Epithelial cell of esophagus (primary cell): ENCODE results near the gene ATG13.

ENCODE experiments used
- DNase-seq: peaks from one replicate; pipeline ENCODE4 v3.0.0; 2010; ENCODE audit warnings: low read depth
- H3K4me3 ChIP-seq: 2 replicates; pipeline ENCODE4 v1.5.1; 2011; ENCODE audit warnings: mild to moderate bottlenecking, low read length, control low read depth
- TF ChIP-seq, protein P1 (sequence below): IDR thresholded peaks from 2 replicates; pipeline ENCODE4 v1.5.1; 2011; ENCODE audit warnings: low read depth, mild to moderate bottlenecking, low read length, control low read depth, inconsistent platforms; ENCODE audit not compliant: insufficient read depth; ENCODE audit errors: missing control alignments

The ATG13 gene

DNA sequence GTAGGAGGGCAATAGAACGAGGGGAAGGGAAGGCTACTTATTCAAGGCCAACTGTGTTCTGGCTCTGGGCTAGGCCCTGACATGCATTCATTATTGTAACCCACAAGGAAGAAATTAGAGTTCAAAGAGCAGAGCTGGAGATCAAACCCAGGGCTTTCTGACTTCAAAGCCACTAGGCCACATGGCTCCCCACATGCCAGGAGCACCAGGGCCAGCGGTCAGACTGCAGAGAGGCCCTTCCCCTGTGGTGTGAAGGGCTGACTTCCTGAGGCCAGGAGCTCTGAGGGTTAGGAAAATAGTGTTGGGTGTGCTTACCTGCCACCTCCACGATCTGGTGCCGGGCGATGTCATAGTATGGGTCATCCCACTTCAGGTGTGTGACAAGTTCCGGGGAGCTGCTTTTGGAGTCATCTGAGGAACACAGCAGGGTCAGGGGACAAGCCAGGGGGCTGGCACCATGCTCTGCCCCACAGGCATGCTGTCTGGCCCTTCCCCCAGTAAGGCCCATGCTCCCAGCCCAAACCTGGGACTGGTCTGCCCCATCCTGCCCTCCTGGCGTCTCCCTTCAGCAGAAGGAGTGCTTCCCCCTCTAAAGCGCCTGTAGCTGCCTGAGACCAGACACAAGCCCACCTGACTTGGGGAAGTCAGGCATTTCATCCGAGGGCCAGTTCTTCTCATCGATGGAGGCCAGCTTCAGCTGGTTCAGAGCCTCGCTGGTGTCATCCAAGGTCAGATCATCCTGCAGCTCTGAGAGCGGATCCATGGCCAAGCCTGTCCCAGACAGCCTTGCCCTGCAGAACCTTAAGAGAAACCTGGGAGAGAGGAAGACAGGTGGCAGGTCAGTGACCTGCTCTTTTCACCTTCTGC lies 78.2 kb downstream of the ATG13 start:
- H3K4me3 ChIP-seq = no peak overlapping the region
- DNase-seq = no peak
- TF ChIP-seq, protein P1, sequence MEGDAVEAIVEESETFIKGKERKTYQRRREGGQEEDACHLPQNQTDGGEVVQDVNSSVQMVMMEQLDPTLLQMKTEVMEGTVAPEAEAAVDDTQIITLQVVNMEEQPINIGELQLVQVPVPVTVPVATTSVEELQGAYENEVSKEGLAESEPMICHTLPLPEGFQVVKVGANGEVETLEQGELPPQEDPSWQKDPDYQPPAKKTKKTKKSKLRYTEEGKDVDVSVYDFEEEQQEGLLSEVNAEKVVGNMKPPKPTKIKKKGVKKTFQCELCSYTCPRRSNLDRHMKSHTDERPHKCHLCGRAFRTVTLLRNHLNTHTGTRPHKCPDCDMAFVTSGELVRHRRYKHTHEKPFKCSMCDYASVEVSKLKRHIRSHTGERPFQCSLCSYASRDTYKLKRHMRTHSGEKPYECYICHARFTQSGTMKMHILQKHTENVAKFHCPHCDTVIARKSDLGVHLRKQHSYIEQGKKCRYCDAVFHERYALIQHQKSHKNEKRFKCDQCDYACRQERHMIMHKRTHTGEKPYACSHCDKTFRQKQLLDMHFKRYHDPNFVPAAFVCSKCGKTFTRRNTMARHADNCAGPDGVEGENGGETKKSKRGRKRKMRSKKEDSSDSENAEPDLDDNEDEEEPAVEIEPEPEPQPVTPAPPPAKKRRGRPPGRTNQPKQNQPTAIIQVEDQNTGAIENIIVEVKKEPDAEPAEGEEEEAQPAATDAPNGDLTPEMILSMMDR = no peak

DNA sequence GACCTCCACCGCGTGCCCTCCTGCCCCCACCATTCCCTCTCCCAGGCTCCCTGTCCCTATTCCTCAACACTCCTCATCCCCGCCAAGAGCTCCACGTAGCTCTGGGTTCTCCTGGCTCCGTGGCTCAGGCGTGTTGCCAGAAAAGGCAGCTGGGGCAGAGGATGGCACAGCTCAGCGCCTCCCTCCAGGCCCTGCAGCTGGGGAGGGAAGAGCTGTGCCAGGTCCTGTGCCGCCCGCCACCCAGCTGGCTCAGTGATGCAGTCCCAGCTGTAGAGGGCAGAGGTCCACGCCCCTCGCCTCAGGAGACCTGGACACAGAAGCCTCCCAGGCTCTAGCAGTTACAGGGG lies 78.8 kb downstream of the ATG13 start:
- TF ChIP-seq, protein P1 = no peak
- no peak overlapping the region for H3K4me3 ChIP-seq
- no peak for DNase-seq

DNA sequence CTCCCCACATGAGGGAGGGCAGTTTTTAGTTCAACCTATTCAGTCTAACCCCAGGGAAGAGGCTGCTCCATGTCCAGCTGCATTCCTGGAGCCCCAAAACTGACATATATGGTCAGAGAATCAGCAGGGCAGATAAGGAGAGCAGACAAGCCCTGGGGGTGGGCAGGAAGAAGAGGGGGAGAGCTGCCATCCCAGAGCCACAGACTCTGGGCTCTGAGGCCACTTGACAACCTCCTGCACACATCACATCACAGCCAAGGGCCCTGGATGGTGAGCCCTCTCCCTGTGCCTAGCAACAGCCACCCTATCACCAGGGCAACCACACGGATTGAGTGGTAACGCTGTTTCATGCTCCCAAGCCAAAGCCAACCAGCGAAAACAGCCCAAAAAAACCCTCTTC lies 80.0 kb downstream of the ATG13 start:
- TF ChIP-seq, protein P1 = no peak

DNA sequence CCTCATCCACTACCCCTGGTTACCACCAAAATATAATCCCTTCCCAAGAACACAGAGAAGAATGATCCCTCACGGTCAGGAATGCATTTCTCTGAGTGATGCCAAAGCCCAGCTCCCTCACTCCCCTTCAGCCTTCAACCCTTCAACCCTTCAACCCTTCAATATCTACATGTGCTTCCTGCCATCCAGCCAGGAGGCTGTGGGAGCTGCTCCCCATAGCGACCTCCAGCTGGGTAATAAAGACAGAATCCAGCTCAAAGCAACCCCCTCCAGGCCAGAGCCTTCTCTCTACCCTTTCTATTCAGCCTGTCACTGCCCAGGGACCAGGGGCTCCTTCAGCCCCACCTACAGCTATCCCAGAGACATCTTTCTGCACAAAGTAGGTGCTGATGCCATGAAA lies 80.4 kb downstream of the ATG13 start:
- no peak for DNase-seq
- no peak overlapping the region for H3K4me3 ChIP-seq
- TF ChIP-seq, protein P1 = no peak

More for the DNA sequence above, 80.0 kb downstream of the ATG13 start:
- DNase-seq = no peak
- no peak overlapping the region for H3K4me3 ChIP-seq

DNA sequence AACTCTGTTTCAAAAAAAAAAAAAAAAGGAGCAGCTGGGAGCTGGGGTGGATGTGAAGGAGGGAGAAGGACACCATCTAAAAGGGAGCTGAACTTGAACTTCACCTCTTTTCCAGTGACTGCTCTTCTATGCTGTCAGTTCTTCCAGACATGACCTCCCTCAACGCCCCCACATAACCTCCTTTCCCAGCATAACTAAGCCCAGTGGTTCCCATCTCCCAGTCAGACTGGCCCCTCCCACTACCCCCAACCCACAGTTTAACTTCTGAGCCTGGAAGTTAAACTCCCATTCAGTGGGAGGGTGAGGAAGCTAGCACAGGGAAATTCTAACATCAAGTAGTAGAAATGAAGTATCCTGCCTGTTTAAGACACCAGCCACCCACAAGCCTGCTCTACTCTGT lies 81.2 kb downstream of the ATG13 start:
- TF ChIP-seq, protein P1 = no peak
- no peak overlapping the region for H3K4me3 ChIP-seq
- no peak for DNase-seq

DNA sequence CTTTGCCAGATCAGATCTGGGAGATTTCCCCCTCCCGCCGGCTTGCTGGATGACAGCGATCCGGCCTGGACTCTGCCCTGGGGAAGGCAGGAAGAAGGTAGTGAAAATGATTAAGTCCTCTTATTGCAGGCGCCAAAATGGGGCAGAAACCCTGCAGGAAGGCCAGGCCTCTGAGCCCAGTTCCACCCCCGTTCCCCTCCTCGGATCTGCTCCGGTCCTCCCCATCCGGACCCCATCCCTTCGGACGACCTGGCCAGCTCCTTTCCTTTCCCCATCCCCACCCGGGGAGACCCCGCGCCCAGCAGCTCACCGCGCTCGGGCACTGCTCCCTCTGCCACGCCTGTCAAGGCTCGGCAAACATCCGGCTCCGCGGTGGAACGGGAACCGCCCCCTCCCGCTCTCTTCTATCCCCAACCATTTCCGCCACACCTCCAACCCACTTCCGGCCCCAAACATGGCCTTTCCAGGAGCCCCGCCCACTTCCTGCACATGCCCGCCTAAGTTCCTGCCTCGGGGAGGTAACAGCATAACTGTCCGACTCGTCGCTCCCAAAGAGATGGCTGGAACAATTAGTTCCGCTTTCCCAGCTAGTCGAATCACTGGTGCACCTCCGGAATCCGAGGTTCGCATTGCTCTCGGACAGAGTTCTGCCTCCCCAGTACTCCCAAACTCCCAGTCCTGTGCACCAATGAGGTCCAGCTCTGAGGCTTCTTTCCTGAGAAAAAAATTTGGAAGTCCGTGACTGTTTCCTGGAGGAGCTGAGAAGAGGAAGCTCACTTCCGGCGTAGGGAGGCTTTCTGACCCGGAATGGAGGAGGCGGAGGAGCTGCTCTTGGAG lies 83.1 kb downstream of the ATG13 start, which contains the start of the genes ARHGAP1 and ZNF408:
ARHGAP1 (minus strand) TSS at position 379 of the 837 bp plus-strand sequence. CDS start 4,512 bp downstream, outside the sequence.
ZNF408 (plus strand) TSS at position 791 of the 837 bp plus-strand sequence; CDS start at position 808, 17 bp downstream.
- peak; percentile 99 for DNase-seq
- TF ChIP-seq, protein P1 = no peak
- H3K4me3 ChIP-seq = peak within 1 kb of the TSS; percentile 99
